Liver (tissue), 3 donors: ENCODE data around the gene NUAK1.

Experiments
- ATF3 ChIP-seq: IDR thresholded peaks from 2 replicates; pipeline ENCODE4 v1.6.1; 2016; ENCODE audit warnings: antibody characterized with exemption
- CTCF ChIP-seq: fragments of 150-350 bp; IDR thresholded peaks from 2 replicates; pipeline ENCODE4 v1.5.1; 2017; ENCODE audit warnings: improper control_type of control experiment, low read depth, low read length; ENCODE audit not compliant: missing input control
- FOXA1 ChIP-seq: IDR thresholded peaks from 2 replicates; pipeline ENCODE4 v1.6.1; 2016; ENCODE audit warnings: antibody characterized with exemption
- HNF4A ChIP-seq, 2 donors: conservative IDR thresholded peaks; 2 replicates each; pipeline ENCODE4 v1.6.1; 2016; ENCODE audit warnings: antibody characterized with exemption in 2 of 2, mild to moderate bottlenecking in 2 of 2
- HNF4G ChIP-seq: IDR thresholded peaks from 2 replicates; pipeline ENCODE4 v1.6.1; 2016; ENCODE audit warnings: antibody characterized with exemption
- RXRA ChIP-seq, 2 donors: IDR thresholded peaks; 2 replicates each; pipeline ENCODE4 v1.6.1; 2017 to 2018; ENCODE audit warnings: antibody characterized with exemption in 2 of 2, mild to moderate bottlenecking in 1 of 2
- TAF1 ChIP-seq: conservative IDR thresholded peaks from 2 replicates; pipeline ENCODE4 v1.6.1; 2016; ENCODE audit warnings: antibody characterized with exemption, mild to moderate bottlenecking
- donor health status: healthy.
- donor health status: healthy.

GRCh38 chr12:106080041-106080790 is 58.5 kb downstream of the NUAK1 start:
- TF ChIP-seq ATF3, result no peak
- TF ChIP-seq CTCF, result no peak
- no peak for TF ChIP-seq TAF1
- TF ChIP-seq HNF4G, result no peak
- TF ChIP-seq FOXA1, result no peak
- TF ChIP-seq RXRA (IDR thresholded peaks at IDR 0.05), result peak; percentile 6 to 29
- no peak for TF ChIP-seq HNF4A (conservative IDR thresholded peaks at IDR 0.05)
